Ishikawa (cell line): ENCODE data around the gene GORAB.

Source experiments
- CEBPB ChIP-seq: IDR thresholded peaks from 2 replicates; pipeline ENCODE4 v1.6.1; 2012
- CREB1 ChIP-seq: IDR thresholded peaks from 2 replicates; pipeline ENCODE4 v1.6.1; 2012; ENCODE audit warnings: low read depth
- EGR1 ChIP-seq: IDR thresholded peaks from 2 replicates; pipeline ENCODE4 v1.6.1; 2012
- EP300 ChIP-seq: IDR thresholded peaks from 2 replicates; pipeline ENCODE4 v1.6.1; 2012; ENCODE audit warnings: borderline replicate concordance
- FOXM1 ChIP-seq: IDR thresholded peaks from 2 replicates; pipeline ENCODE4 v1.6.1; 2012; ENCODE audit warnings: low read depth, borderline replicate concordance
- MAX ChIP-seq: IDR thresholded peaks from 2 replicates; pipeline ENCODE4 v1.6.1; 2012
- NFIC ChIP-seq: IDR thresholded peaks from 2 replicates; pipeline ENCODE4 v1.6.1; 2012
- RAD21 ChIP-seq: IDR thresholded peaks from 2 replicates; pipeline ENCODE4 v1.6.1; 2012; ENCODE audit warnings: low read depth
- REST ChIP-seq: IDR thresholded peaks from 2 replicates; pipeline ENCODE4 v1.6.1; 2012; ENCODE audit warnings: low read depth, mild to moderate bottlenecking
- TAF1 ChIP-seq: IDR thresholded peaks from 2 replicates; pipeline ENCODE4 v1.6.1; 2012; ENCODE audit warnings: low read depth, mild to moderate bottlenecking
- TCF12 ChIP-seq: IDR thresholded peaks from 2 replicates; pipeline ENCODE4 v1.6.1; 2012; ENCODE audit warnings: low read depth
- TEAD4 ChIP-seq: IDR thresholded peaks from 2 replicates; pipeline ENCODE4 v1.6.1; 2012
- YY1 ChIP-seq: IDR thresholded peaks from 2 replicates; pipeline ENCODE4 v1.6.1; 2012; ENCODE audit warnings: low read depth
- ZBTB7A ChIP-seq: IDR thresholded peaks from 2 replicates; pipeline ENCODE4 v1.6.1; 2012; ENCODE audit warnings: low read depth
- TF ChIP-seq, protein P1 (sequence below): IDR thresholded peaks from 2 replicates; pipeline ENCODE4 v1.6.1; 2012

GORAB gene

DNA sequence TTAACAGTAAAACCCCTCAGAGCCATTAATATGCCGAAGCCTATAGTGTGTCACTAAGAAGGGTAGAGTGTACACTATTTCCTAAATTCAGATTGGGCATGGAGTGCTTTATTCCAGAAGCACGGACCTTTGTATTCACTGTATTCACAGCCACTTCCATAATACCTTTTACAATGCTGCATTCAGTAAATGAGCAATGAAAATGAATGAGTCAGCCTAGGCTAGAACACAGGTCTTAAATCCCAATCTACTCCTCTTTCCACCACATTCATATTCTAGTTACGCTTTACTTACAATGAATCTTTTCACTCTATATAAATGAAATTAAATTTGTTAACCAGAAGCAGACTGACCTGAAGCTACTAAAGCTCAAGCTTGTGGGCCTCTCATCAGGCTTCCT lies 13.0 kb upstream of the GORAB start:
- no peak for TF ChIP-seq EGR1
- no peak for TF ChIP-seq MAX
- TF ChIP-seq TAF1, result no peak
- no peak for TF ChIP-seq CREB1
- TF ChIP-seq YY1, result no peak

DNA sequence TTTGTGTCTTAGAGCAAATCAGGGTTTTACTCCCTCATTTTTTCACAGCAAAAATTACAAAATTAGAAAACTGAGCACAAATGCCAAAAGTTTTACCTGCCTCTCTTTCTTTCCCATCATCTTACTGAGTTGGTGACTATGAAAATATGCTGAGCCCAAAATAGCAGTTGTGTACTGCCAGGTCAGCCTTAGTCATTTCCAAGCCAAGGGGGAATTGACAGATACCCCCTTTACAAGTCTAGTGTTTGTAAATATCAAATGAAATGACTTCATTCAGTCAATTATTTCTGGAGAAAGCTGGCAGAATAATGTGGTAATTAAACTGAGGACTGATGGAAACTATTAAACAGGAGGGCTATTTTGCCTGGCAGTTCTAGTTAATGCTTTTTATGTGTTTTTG lies 11.4 kb upstream of the GORAB start:
- TF ChIP-seq, protein P1, sequence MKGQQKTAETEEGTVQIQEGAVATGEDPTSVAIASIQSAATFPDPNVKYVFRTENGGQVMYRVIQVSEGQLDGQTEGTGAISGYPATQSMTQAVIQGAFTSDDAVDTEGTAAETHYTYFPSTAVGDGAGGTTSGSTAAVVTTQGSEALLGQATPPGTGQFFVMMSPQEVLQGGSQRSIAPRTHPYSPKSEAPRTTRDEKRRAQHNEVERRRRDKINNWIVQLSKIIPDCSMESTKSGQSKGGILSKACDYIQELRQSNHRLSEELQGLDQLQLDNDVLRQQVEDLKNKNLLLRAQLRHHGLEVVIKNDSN, result no peak
- no peak for TF ChIP-seq TAF1
- TF ChIP-seq EGR1, result no peak
- no peak for TF ChIP-seq TCF12
- no peak for TF ChIP-seq CEBPB
- TF ChIP-seq TEAD4, result no peak
- TF ChIP-seq EP300, result no peak
- TF ChIP-seq RAD21, result no peak
- TF ChIP-seq REST, result no peak
- no peak for TF ChIP-seq MAX
- TF ChIP-seq FOXM1, result no peak
- no peak for TF ChIP-seq ZBTB7A
- TF ChIP-seq CREB1, result no peak
- no peak for TF ChIP-seq NFIC

DNA sequence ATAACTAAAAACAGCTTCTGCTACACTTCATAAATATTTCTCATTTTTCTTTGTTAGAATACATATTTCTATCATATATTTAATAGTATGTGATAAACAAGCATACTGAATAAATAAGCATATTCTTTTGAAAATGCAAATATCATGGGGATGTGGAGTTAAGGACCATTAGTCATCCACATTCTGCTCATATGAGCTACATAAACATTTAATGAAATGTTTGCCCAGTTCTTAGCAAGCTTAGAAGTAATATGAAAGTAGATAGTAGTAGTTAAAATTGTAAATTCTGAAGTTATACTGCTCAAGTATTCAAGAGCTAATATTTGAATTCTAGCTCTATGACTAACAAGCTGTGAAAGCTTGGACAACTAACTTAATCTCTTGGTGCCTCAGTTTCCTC lies 10.1 kb upstream of the GORAB start:
- no peak for TF ChIP-seq TAF1
- TF ChIP-seq RAD21, result no peak
- TF ChIP-seq YY1, result no peak

GRCh38 chr1:170530972-170531757 lies 801 bp upstream of the GORAB start:
- no peak for TF ChIP-seq CREB1
- TF ChIP-seq EP300, result no peak
- TF ChIP-seq ZBTB7A, result no peak
- TF ChIP-seq, protein P1, result no peak
- no peak for TF ChIP-seq TCF12
- TF ChIP-seq MAX, result no peak
- no peak for TF ChIP-seq RAD21

- TF ChIP-seq MAX, result no peak
- TF ChIP-seq EGR1, result no peak
- TF ChIP-seq CEBPB, result no peak
- TF ChIP-seq, protein P1, result no peak
- no peak for TF ChIP-seq CREB1
- TF ChIP-seq YY1, result no peak
- no peak for TF ChIP-seq RAD21
- TF ChIP-seq TAF1, result no peak
- no peak for TF ChIP-seq TCF12
Measured at GRCh38 chr1:170533298-170533697, 1.3 kb downstream of the GORAB start.

- TF ChIP-seq, protein P1, result no peak
- TF ChIP-seq TAF1 (no peak), NFIC (no peak), MAX (no peak), RAD21 (no peak), ZBTB7A (no peak), TEAD4 (no peak), EGR1 (no peak), CREB1 (no peak), YY1 (no peak), REST (no peak), TCF12 (no peak), EP300 (no peak), FOXM1 (no peak), CEBPB (no peak)
Measured at GRCh38 chr1:170534626-170535147, 2.7 kb downstream of the GORAB start.
